Natural killer cell (primary cell): ENCODE results near the gene S100B. TPM values are rescaled to one million over a fixed set of nuclear protein-coding genes. Genes with fewer than 3 reads are reported as not detected.

Source experiments
- ATAC-seq, 3 donors: fragments of 150-1000 bp in 2 of 3; fragments of 200-7000 bp in 1 of 3; cut with Tn5 transposase; 1 replicate in 1 of 3; 2 replicates in 2 of 3; pipeline ENCODE4 v1.10.0; 2021; ENCODE audit warnings: mild to moderate bottlenecking in 2 of 3, moderate library complexity in 2 of 3
- DNase-seq, 2 donors: peaks; one replicate each; pipeline versions ENCODE4 v3.0.0 to v3.0.0-alpha.2; 2013 to 2021; ENCODE audit warnings: mixed read lengths in 1 of 2
- H3K27ac ChIP-seq: one replicate; pipeline ENCODE4 v1.5.1; 2013; ENCODE audit warnings: mild to moderate bottlenecking, low read length
- H3K27me3 ChIP-seq: one replicate; pipeline ENCODE4 v1.6.1; 2013; ENCODE audit warnings: low read length; ENCODE audit not compliant: control insufficient read depth, insufficient read depth
- H3K36me3 ChIP-seq: one replicate; pipeline ENCODE4 v1.6.1; 2013; ENCODE audit warnings: low read length; ENCODE audit not compliant: control insufficient read depth, insufficient read depth
- H3K4me1 ChIP-seq: one replicate; pipeline ENCODE4 v1.6.1; 2013; ENCODE audit warnings: low read length; ENCODE audit not compliant: control insufficient read depth, insufficient read depth
- H3K4me3 ChIP-seq: one replicate; pipeline ENCODE4 v1.5.1; 2013; ENCODE audit warnings: low read length
- H3K9me3 ChIP-seq: one replicate; pipeline ENCODE4 v1.6.1; 2013; ENCODE audit warnings: low read length; ENCODE audit not compliant: control insufficient read depth, insufficient read depth
- H3K27ac Mint-ChIP-seq, 2 donors: one replicate each; pipeline ENCODE4 v1.8.0; 2022; ENCODE audit warnings: mild to moderate bottlenecking in 2 of 2, mixed read lengths in 2 of 2, moderate library complexity in 1 of 2
- H3K27me3 Mint-ChIP-seq, 2 donors: one replicate each; pipeline ENCODE4 v1.8.0; 2022; ENCODE audit warnings: low read depth in 2 of 2, mixed read lengths in 2 of 2
- H3K36me3 Mint-ChIP-seq: one replicate; pipeline ENCODE4 v1.8.0; 2022; ENCODE audit warnings: mixed read lengths
- H3K4me1 Mint-ChIP-seq, 2 donors: one replicate each; pipeline ENCODE4 v1.8.0; 2022; ENCODE audit warnings: mixed read lengths in 2 of 2
- H3K4me3 Mint-ChIP-seq: one replicate; pipeline ENCODE4 v1.8.0; 2022; ENCODE audit warnings: mild to moderate bottlenecking, moderate library complexity, mixed read lengths
- H3K9me3 Mint-ChIP-seq, 2 donors: one replicate each; pipeline ENCODE4 v1.8.0; 2022; ENCODE audit warnings: mixed read lengths in 2 of 2
- CTCF ChIP-seq: fragments of 200-600 bp; IDR thresholded peaks from one replicate; pipeline ENCODE4 v1.8.0; 2022; ENCODE audit warnings: antibody characterized with exemption
- WGBS: methylation state at CpG from one replicate; pipeline ENCODE4 v1.1.7; 2013; ENCODE audit warnings: missing lambda C conversion rate; ENCODE audit not compliant: insufficient coverage; 5-methylcytosine and 5-hydroxymethylcytosine counted together
- intact Hi-C: fragments of 100-400 bp; cut with micrococcal nuclease; formaldehyde crosslinking; loops from one replicate; pipeline ENCODE4 v1.14.2; 2022
- total RNA-seq, 4 donors: library from RNA; stranded (reverse); fragments of 120-200 nt in 1 of 4; gene quantifications; one replicate each; pipeline versions ENCODE4 v1.2.3 to v1.2.4, GENCODE V29; 2013 to 2022

The S100B gene
- total RNA-seq, 3 donors from 2014 or later (not counting 1 experiment from before 2014, with no cell fraction given): 4.0 to 58.9 TPM; not detected in 1

- Mint-ChIP-seq H3K9me3 (no peaks in the 10 kb centered on the region), H3K4me3 (no peak overlapping the region), H3K27ac (peak overlapping the region in 1 of 2 donors; percentile 6), H3K27me3 (no peaks in the 10 kb centered on the region), H3K36me3 (no peaks in the 10 kb centered on the region), H3K4me1 (peaks cover 14 to 65% of the 10 kb centered on the region in 2 donors)
- Histone ChIP-seq H3K4me1 (peaks cover 18% of the 10 kb centered on the region), H3K27me3 (no peaks in the 10 kb centered on the region), H3K9me3 (no peaks in the 10 kb centered on the region), H3K36me3 (no peaks in the 10 kb centered on the region), H3K27ac (no peak overlapping the region), H3K4me3 (no peak overlapping the region)
- TF ChIP-seq CTCF: no peak
- intact Hi-C loops: no loop called here
- 100% methylated on average over 1 of the region's 1 CpG for WGBS
- ATAC-seq: no peak
- DNase-seq: no peak
Observed at GRCh38 chr21:46616656-46617055, 11.8 kb upstream of the S100B start.

- no peak for TF ChIP-seq CTCF
- Mint-ChIP-seq H3K4me1 (peaks cover 8 to 59% of the 10 kb centered on the region in 2 donors), H3K4me3 (no peak overlapping the region), H3K36me3 (no peaks in the 10 kb centered on the region), H3K27ac (no peak overlapping the region), H3K9me3 (no peaks in the 10 kb centered on the region), H3K27me3 (no peaks in the 10 kb centered on the region)
- peaks cover 12% of the 10 kb centered on the region for H3K4me1 ChIP-seq
- intact Hi-C loops: no loop called here
- no peak for ATAC-seq
- H3K4me3 ChIP-seq: no peak overlapping the region
- no peak overlapping the region for H3K27ac ChIP-seq
- H3K9me3 ChIP-seq: no peaks in the 10 kb centered on the region
- no peaks in the 10 kb centered on the region for H3K27me3 ChIP-seq
- H3K36me3 ChIP-seq: no peaks in the 10 kb centered on the region
- no peak for DNase-seq
- WGBS: 97% methylated on average over 2 of the region's 2 CpGs
Observed at GRCh38 chr21:46616050-46616449, 11.2 kb upstream of the S100B start.

GRCh38 chr21:46613391-46613790, 8.5 kb upstream of the S100B start:
- Mint-ChIP-seq H3K9me3 (no peaks in the 10 kb centered on the region), H3K4me3 (no peak overlapping the region), H3K27ac (peak overlapping the region in 1 of 2 donors; percentile 61), H3K27me3 (no peaks in the 10 kb centered on the region), H3K36me3 (no peaks in the 10 kb centered on the region), H3K4me1 (peaks cover 20 to 65% of the 10 kb centered on the region in 2 donors)
- Histone ChIP-seq H3K4me1 (peaks cover 10% of the 10 kb centered on the region), H3K9me3 (peaks cover 6% of the 10 kb centered on the region), H3K4me3 (no peak overlapping the region), H3K36me3 (no peaks in the 10 kb centered on the region), H3K27me3 (no peaks in the 10 kb centered on the region), H3K27ac (no peak overlapping the region)
- no peak for TF ChIP-seq CTCF
- intact Hi-C loops: no loop called here
- DNase-seq (no peak), ATAC-seq (no peak)
- WGBS: 93% methylated on average over 6 of the region's 6 CpGs

GRCh38 chr21:46610018-46610701, 5.3 kb upstream of the S100B start:
- H3K36me3 ChIP-seq: no peaks in the 10 kb centered on the region
- no peaks in the 10 kb centered on the region for H3K27me3 ChIP-seq
- H3K4me1 Mint-ChIP-seq: peaks cover 52 to 73% of the 10 kb centered on the region in 2 donors
- 61% methylated on average over 6 of the region's 6 CpGs for WGBS
- intact Hi-C loops: no loop called here
- no peaks in the 10 kb centered on the region for H3K27me3 Mint-ChIP-seq
- TF ChIP-seq CTCF: no peak
- peak overlapping the region; percentile 48 to 66 for H3K27ac Mint-ChIP-seq
- peaks cover 35% of the 10 kb centered on the region for H3K4me1 ChIP-seq
- no peak overlapping the region for H3K27ac ChIP-seq
- H3K9me3 Mint-ChIP-seq: no peaks in the 10 kb centered on the region
- no peak overlapping the region for H3K4me3 ChIP-seq
- ATAC-seq: no peak
- DNase-seq: no peak
- H3K36me3 Mint-ChIP-seq: no peaks in the 10 kb centered on the region
- H3K4me3 Mint-ChIP-seq: no peak overlapping the region
- H3K9me3 ChIP-seq: peaks cover 6% of the 10 kb centered on the region
